Fibroblast of skin of left biceps (primary cell): ENCODE results near the gene TRABD2B.

Experiments
- DNase-seq, 2 experiments: peaks; one replicate each; pipeline ENCODE4 v3.0.0-alpha.2; 2013; ENCODE audit warnings: low read depth in 2 of 2

The TRABD2B gene

DNA sequence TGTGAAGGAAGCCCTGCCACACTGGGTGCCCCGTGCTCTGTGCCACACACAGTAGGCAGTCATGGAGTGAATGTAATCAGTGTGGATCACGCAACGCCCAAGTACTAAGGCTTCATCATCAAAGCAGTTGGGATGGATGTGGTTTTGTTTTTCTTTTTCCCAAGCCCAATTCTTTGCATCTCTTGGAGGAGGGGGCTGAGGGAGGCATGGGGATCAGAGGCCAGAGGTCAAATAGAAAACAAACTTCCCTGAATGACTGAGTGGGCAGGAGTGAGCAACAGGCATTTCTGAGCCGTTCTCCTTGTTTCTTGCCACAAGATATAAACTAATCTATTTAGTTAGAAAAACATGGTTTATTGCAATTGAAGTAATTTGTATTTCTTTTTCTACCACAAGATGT, 85.3 kb downstream of the TRABD2B start:
- DNase-seq: no peak

DNA sequence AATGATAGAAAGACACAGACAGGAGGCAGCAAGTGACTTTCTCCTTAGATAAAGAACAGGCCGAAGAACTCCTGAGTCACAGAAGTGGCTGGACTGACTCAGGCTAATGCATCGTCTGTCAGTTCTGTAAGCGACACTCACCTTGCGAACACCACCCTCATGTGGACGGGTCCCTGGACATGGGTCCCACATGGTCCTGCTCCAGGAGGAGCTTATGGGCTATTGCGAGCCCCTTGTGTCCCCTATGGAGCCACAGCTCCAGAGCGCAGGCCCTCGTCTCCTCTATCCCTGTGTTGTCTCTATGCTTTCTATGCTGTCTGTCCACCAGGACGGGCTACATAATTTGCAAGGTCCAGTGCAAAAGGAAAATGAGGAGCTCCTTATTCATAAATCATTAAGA, 85.8 kb downstream of the TRABD2B start:
- DNase-seq: no peak

DNA sequence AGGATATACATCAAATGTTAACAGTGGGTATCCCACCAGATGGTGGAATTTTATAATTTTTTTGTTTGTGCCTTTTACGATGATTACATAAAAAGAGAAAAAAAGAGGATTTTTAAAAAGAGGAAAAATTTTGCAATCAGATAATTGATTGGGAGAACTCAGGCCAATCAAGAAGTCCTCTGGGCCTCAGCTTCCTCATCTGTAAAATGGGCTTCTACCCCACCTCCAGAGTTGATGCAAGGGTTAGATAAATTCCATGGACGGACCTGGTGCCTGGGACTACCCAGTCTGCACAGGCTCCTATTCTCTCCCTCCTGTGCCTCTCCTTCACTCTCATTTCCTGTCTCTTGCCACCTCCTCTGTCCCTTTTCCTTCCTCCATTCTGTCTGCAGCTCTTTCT, 88.9 kb downstream of the TRABD2B start:
- DNase-seq: no peak

DNA sequence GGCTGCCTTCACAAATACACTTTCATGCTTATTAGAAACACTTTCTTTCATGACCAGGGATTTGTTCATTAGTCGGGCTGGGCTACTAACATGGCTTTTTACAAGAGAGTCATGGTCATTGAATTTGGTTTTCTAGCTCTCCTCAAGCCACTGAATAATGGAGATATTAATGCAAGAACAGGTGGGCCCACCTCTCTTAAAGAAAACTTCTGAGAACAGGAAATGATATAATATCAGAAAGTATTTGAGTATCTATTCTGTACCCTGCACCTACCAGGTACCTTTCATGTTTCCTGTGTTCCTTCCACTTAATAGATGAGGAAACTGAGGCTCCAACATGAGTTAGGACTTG, 90.0 kb downstream of the TRABD2B start:
- DNase-seq: no peak

DNA sequence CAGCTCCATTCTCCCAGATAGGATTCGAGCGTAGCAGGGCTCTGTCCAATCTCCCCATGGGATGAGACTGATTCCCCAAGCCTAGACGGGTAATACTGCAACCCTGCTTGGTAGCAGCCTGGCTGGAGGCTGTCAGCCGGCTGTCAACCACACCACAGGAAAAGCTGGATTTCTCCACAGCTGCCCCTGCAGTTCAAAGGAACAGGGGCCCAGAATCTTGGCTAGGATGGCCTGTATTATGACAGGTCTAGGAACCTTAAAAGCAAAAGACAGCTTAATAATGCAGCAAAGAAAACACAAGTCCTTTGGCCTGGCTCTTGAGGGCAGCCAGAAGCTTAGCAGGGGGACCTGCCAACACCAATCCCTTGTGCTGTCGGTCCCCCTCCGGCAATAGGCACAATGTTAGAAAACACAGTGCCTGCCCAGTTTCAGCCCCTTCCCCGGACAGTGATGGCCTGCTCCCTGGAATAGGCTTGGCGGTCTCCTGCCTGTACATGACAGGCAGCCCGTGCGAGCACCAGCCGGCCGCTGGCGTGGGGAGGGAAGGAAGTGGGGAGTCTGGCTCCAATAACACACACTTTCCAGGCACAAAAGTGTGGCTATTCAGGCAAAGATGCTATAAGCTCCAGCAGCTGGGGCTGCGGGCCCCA, 90.5 kb downstream of the TRABD2B start:
- no peak for DNase-seq

DNA sequence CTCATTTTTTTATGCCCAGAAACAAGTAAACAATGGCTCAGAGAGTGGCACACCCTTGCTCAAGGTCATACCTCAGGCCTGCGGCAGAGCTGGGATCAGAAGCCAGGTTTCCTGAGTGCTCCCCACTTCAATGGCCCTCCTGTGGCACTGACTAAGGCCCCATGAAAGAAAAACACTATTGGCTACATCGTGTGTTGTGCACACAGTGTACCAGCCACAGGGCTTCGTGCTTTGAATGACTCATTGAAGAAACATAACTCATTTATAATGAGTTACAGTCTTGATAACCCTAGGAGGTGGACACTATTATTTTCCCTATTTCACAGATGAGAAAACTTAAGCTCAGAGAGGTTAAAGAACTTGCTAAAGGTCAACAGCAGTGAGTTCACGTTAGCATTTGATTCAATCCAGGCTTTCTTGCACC, 91.2 kb downstream of the TRABD2B start:
- no peak for DNase-seq

DNA sequence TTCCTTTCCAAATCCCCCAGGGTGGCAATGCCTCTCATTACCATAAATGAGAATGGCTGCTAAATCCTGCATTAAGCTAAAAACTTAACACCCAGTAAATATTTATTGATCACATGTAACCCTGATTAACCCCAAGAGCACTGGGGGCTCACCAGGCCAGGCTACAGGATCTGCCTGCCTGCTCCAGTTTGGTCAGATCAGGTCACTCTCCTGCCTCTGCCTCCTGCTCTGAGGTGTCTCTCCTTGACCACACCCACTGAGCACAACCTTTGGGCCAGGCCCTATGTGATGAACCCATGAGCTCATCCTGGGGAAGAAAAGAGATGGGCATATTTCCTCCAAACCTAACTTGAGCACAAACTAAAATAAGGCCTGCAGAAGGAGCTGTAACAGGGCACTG, 93.5 kb downstream of the TRABD2B start:
- DNase-seq: no peak

DNA sequence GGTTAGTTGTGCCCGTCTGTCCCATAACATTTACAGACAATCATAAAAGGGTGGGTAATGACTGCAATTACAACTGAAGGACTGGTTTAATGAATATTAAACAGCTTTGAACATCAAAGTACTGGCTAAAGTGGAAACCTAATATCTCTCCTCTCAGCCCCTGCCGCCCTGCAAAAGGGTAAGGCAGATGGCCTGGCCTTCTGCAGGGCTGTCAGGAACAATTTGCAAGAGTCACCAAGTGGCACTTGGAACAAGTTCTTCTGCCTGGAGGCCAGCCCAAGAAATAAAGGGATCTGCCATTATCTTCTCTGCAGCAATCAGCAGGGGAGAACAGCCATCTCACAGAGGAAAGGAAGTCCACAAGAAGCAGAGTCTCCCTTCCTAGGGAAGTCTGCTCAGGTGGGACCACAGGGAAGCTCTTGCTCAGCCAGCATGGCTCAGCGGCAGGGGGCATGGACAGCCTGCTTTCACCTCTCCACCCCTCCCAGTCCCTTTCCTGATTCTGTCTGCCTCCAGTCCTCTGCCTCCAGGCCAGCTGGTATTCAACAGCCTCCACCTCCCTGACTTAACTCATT, 96.1 kb downstream of the TRABD2B start:
- no peak for DNase-seq

DNA sequence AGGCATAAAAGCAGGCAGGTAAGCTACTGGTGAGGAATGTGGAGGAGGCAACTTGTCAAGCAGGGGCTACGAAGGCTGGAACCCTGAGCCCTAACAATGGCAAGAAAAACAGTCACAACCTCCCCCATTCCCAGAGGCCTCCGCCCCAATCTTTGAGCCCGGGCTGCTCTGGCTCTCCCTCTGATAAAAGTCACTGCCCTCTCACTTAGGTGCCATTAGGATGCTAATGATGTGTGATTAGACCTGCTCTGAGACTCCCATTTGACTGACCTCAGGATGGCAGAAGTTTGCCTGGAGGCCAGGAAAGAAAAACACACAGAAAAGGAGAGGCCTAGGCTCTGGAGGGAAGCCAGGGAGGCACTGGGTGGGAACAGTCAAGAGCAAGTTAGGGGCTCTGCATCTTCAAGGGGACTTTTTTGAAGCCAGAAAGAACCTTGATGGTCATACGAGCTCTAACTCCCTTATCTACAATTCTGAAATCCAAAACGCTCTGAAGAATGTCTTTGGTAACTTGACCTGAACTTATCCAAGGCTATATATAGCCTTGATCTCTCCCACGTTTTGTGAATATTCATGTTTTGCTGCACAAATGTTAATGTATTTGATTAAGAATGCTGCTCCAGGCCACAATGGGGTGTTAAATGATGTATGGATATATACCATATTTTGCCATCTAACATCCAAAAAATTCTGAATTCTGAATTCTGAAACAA, 98.9 kb downstream of the TRABD2B start:
- no peak for DNase-seq

DNA sequence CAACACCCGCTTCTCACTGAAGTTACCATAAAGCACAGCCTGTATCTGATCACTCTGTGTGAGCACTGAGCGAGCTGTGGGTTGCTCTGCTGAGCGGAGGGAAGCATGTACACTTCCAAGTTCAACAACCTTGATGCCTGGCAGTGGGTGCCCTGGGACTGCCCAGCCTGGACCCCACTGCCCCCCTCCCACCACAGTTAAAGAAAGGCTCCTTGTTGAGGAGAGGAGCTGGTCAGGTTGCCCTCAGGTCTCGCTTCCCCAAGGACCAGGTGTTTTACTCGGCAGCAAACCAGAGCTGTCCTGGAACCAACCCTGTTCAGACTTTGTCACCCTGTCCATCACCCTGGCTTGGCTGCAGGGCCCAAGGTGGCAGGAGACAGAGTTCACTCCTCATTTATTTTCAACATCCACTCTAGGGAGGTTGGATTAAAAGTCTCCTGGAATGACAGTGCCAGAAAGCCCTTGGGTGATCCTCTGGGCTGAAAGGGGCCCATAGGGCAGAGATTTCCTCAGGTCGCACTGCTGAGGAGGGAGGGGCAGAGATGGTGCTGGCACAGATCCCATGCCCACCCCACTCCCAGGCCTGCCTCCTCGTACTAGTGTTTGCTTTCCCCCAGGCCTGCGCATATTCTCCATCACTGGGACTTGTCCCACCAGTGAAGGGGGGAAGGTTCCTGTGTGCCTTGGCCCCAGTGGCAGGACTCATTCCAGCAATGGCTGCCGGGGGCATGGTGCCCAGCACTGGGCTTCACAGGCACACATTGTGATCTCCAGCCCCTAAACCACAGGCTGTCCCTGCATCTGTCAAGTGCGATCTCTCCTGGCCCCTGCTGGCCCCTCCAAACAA, 101.7 kb downstream of the TRABD2B start:
- DNase-seq: no peak

DNA sequence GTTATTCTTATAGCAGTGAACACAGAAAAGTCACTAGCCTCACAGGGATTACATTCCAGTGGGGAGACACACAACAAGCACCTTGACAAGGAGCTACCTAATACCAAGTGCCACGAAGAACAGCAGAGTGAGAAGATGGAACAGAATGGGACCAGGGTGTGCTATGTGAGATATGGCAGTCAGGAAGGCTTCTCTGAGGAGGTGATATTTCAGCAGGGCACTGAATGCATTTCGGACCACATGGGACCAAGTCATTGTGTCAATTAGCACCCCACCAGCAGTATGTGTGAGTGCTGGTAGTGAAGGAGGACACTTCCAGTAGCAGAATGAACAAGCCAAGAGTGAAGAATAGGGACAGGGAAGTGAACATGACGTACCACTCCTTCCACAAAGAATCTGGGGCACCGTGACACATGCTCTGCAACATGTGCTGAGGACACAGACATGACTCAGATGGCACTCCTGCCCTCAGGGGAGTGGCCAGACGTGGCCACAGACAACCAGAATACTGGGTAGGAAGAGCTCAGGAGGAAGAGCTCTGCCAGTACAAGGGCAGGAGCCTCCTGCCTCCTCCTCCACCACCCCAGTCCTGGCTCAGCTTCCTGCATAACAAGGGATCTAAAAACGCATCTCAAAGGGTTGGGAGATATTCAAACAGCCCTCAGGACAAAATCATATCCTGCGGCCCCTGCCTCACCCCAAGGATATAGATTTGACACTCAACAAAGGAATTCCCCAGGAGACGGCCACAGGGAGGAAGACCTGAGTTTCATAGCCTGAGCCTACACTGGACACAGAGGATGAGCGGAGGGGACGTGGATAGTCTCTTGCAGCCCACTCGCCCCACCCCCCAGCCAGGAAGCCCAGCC, 102.5 kb downstream of the TRABD2B start:
- DNase-seq: no peak

DNA sequence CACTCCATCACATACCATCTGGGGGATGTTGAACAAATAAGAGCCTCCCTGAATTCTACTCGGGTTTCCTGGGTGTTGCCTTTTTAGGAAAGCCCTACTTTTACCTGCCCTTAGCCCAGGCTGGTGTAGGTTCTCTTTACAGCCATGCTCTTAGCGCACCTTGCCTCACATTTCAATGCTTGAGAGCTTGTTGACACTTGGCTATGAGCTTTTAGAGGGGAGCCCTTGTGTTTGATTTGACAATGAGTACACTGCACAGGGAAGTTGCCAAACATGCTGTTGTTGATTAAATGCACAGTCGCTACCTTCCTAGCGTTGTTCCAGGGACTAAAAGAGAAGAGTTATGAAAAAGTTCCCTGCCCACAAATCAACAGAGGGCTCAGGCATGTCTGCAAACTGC, 103.8 kb downstream of the TRABD2B start:
- no peak for DNase-seq

DNA sequence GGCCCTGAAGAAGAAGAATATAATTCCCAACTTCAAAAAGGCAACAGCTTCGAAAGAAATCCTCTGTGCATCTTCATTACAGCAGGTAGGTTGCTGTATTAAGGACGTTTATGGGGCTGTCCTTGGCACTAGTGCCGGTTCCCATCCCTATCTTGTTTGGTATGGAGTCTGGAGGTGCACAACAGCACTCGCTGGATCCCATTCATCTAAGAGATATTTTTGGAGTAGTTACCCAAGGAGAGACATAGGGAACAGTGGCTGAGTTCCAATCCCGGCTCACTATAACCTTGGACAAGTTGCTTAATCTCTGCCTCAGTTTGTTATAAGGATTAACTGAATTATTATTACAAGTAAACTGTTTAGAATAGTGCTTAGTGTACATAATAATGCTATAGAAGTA, 106.4 kb downstream of the TRABD2B start:
- no peak for DNase-seq

DNA sequence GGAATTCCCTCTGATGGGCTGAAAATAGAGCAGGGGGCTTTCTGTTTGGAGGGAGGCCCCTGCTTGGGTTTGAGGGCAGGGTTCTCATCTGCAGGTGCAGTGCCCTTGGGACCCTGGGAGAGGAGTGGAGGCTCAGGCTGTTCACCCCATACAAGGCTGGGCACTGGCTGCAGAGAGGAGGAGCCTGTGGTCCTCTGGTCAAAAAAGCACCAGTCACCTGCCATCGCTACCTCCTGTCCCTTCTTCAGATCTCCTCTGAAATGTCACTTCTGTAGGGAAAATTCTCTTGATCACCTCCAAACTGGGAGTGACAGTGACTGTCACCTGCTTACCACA, 108.9 kb downstream of the TRABD2B start:
- DNase-seq: no peak

DNA sequence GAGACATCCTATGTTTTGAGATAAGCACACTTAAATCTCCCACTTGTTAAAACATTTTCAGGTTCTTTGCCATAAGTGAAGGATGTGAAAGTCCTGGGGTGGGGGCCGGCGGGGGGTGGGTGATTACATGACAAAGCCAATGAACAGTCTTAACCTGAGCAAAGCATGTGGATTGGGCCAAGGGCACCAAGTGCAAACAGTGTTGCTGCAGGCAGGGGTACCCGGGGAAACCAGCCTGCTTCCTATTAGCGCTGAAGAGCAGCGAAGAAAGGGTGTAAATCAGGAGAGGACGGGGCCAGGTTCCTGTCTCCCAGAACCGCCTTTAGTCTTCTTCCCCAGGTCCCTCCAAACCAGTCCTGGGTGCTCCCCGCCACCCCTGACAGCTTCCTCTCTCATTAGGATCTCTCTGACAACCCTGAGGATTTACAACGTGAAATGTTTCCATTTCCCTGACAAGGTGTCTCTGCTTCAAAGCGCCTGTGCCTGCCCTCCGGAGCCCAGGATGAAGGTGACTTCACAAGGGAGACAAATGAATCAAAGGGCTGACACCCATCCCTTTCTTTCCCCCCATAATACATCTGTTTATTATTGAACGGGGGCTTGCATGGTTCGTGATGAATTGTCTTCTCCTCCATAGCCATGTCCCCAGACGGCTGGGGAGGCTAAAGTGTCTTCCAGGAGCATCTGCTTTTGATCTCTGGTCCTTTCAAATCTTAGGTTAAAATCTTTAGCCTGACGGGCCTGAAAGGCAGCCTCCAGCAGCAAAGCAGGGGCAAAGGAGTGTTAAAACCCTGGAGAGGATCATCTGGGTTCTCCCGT, 109.5 kb downstream of the TRABD2B start:
- DNase-seq: no peak

DNA sequence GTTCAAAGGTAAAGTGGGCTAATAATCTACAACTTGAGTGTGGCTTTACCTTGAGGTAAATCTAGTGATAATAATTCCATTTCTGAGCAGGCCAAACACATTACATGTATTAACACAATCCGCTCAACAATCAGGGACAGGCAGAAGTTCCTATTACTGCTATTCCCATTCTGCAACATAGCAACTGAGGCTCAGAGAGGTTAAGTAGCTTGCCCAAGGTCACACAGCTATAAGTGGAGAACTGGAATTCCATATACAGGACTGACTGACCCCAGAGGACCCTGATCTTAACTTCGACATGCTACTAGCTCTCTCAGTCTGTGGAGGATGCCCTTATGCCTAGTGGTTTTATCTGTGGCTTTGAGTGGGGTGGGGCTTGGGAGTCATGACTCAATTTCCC, 110.1 kb downstream of the TRABD2B start:
- no peak for DNase-seq

DNA sequence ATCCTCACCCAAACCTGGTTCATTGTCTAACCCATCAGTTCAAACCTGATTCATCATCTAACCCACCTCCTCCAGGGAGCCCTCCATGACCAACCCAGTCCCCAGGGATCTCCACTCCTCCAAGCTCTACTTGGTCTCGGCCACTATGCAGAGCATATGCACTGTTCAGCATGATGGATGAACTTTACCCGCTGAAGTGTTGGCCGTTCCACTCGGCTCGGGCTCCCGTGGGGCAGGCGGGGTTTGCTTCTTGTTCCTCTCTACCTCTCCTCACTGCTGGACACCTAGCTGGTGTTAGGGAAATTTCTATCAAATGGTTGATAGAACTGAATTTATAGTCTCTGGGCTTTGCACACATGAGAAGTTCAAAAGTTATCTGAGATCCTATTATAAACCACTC, 111.0 kb downstream of the TRABD2B start:
- DNase-seq: no peak

DNA sequence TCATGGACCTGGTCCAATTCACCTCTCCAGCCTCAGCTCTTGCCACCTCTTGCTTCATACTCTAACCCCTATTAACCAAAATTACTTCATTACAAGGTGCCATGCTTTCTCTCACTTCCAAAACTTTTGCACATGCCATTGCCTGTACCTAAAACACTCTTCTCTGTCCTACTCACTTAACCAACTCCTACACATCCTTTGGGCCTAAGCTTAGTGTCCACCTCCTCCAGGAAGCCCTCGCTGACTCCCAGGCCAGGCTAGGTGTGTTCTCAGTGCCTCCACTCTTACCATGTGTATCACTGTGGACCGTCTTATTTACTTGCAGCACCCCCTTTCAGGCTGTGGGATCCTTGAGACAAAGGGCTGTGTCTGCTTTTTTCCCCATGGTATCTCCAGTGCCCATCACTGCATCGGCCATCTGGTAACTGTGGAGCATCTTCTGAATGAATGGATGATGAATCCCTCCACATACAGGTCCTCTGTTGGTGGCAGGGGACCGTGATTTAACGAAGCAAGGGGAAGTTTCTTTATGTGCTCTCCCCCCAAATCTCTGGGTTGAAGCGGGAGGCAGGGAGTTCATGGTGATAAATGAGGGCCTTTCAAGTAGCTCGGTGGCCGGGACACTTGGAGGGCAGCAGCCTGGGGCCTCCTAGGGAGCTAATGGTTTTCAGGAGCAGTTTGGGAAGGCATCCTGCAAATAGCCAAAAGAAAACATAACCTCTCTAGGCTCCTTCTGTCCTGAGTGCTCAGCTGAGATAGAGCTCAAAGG, 111.9 kb downstream of the TRABD2B start:
- no peak for DNase-seq

DNA sequence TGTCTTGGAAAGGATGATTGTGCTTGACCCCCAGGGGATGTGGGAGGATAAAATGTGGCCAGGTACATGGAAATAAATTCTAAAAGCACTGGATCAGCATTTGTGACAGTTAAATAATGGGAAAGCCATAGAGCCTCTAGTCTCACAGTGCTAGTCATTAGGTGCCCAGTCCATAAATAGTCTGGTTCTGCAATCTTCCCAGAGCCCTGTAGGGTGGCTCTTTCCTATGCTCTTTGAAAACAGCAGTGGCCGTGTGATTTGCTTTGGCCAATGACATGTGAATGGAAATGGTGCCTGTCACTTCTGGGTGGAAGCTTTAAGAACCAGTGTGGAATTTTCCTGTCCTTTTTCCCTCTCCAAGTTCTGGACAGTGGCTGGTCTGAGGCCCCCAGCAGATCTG, 113.2 kb downstream of the TRABD2B start:
- DNase-seq: no peak
